Measurements from ENCODE around the gene RAB11FIP4. TPM values are rescaled to one million over a fixed set of nuclear protein-coding genes. Genes with fewer than 3 reads are reported as not detected.

The RAB11FIP4 gene
- total and polyA plus RNA-seq, 10 of the 15 experiments (the other 5 are each of a cell fraction or from before 2014, with no cell fraction given) = 1.4 to 27.0 (median 17.6) TPM

- no peak; the same call in none of the 2 replicates for TF ChIP-seq NKRF (conservative IDR thresholded peaks at IDR 0.05)
- 0 out of 2 replicates have a peak, but pooled peaks have one; percentile 32 for TF ChIP-seq DPF2 (IDR thresholded peaks at IDR 0.05)
- 0 out of 2 replicates have a peak, but pooled peaks have one; percentile 13 for TF ChIP-seq NR2C1 (IDR thresholded peaks at IDR 0.05)
- TF ChIP-seq BRCA1 (IDR thresholded peaks at IDR 0.05; ENCODE audit: low read depth, low read length) = no peak
- no peak for TF ChIP-seq CREB1 (IDR thresholded peaks at IDR 0.05; ENCODE audit: low read depth)
- TF ChIP-seq ZNF622 (IDR thresholded peaks at IDR 0.05) = no peak
- no peak for TF ChIP-seq STAT3 (IDR thresholded peaks at IDR 0.05; ENCODE audit: low read depth, low read length)
- TF ChIP-seq CBX3 (IDR thresholded peaks at IDR 0.05; ENCODE audit: borderline replicate concordance, low read depth) = no peak
- no peak for TF ChIP-seq ESRRA (IDR thresholded peaks at IDR 0.05; ENCODE audit: low read length)
- no peak for TF ChIP-seq JUND (IDR thresholded peaks at IDR 0.05; ENCODE audit: low read depth, low read length)
- no peak for TF ChIP-seq HDAC6 (IDR thresholded peaks at IDR 0.05; ENCODE audit: unreplicated experiment)
- no peak for TF ChIP-seq TCF3 (IDR thresholded peaks at IDR 0.05; ENCODE audit: borderline replicate concordance, insufficient read depth, low read depth, low read length)
- no peak for TF ChIP-seq ZBTB33 (IDR thresholded peaks at IDR 0.05)
- no peak for TF ChIP-seq MAX (IDR thresholded peaks at IDR 0.05; ENCODE audit: low read depth, low read length)
- no peak for TF ChIP-seq EP300 (IDR thresholded peaks at IDR 0.05; ENCODE audit: borderline replicate concordance in 1 of 2, control insufficient read depth in 1 of 2, low read depth in 2 of 2, low read length in 2 of 2)
- no peak for TF ChIP-seq MEF2A (IDR thresholded peaks at IDR 0.05; ENCODE audit: insufficient read depth, low read depth, low read length)
- TF ChIP-seq SMC3 (IDR thresholded peaks at IDR 0.05; ENCODE audit: borderline replicate concordance, low read length) = no peak
- no peak for TF ChIP-seq RELA (IDR thresholded peaks at IDR 0.05; ENCODE audit: borderline replicate concordance, partially characterized antibody)
- no peak for TF ChIP-seq SUZ12 (IDR thresholded peaks at IDR 0.05; ENCODE audit: unreplicated experiment)
- no peak for TF ChIP-seq CHD1 (IDR thresholded peaks at IDR 0.05; ENCODE audit: low read depth, low read length)
- TF ChIP-seq ZBTB4 (CRISPR knock-in tag; IDR thresholded peaks at IDR 0.05) = no peak
- TF ChIP-seq SMAD1 (IDR thresholded peaks at IDR 0.05; ENCODE audit: low read depth, partially characterized antibody) = no peak
- no peak for TF ChIP-seq JUNB (IDR thresholded peaks at IDR 0.05)
- 0 out of 2 replicates have a peak, but pooled peaks have one; percentile 22 for TF ChIP-seq RB1 (IDR thresholded peaks at IDR 0.05; ENCODE audit: borderline replicate concordance)
These were observed 96.9 kb downstream of the RAB11FIP4 start (continued) for GRCh38 chr17:31488264-31488981.
